Liver (tissue), 9 donors: ENCODE data around the gene GABPB1. TPM values are rescaled to one million over a fixed set of nuclear protein-coding genes. Genes with fewer than 3 reads are reported as not detected.
"Not testable (repeated sequence)": the region's sequence is repeated elsewhere in the genome, so short reads cannot be mapped to it uniquely, and the experiment has no call there.

Source experiments
- DNase-seq: peaks from one replicate; pipeline ENCODE4 v3.0.0-alpha.2; 2017; ENCODE audit warnings: low spot score
- H3K27ac ChIP-seq, 2 donors: one replicate each; pipeline ENCODE4 v1.7.0; 2013; ENCODE audit warnings: inconsistent platforms in 2 of 2, low read length in 2 of 2, control low read depth in 1 of 2, low read depth in 1 of 2, mild to moderate bottlenecking in 1 of 2
- H3K27me3 ChIP-seq, 4 donors: one replicate each; pipeline versions ENCODE4 v1.6.1 to v1.7.0; 2013; ENCODE audit warnings: low read length in 3 of 4, inconsistent platforms in 1 of 4, mild to moderate bottlenecking in 1 of 4, moderate library complexity in 1 of 4; ENCODE audit not compliant: control insufficient read depth in 4 of 4, insufficient read depth in 4 of 4
- H3K36me3 ChIP-seq, 4 donors: one replicate each; pipeline versions ENCODE4 v1.6.1 to v1.7.0; 2013; ENCODE audit warnings: low read length in 3 of 4, mild to moderate bottlenecking in 3 of 4, low read depth in 1 of 4, moderate library complexity in 1 of 4; ENCODE audit not compliant: control insufficient read depth in 4 of 4, insufficient read depth in 3 of 4
- H3K4me1 ChIP-seq, 4 donors: one replicate each; pipeline versions ENCODE4 v1.6.1 to v1.7.0; 2013; ENCODE audit warnings: low read length in 3 of 4, mild to moderate bottlenecking in 3 of 4, moderate library complexity in 1 of 4; ENCODE audit not compliant: control insufficient read depth in 4 of 4, insufficient read depth in 4 of 4
- H3K4me3 ChIP-seq, 3 donors: one replicate each; pipeline versions ENCODE4 v1.6.1 to v1.7.0; 2013; ENCODE audit warnings: low read length in 3 of 3, control low read depth in 1 of 3, low read depth in 1 of 3, mild to moderate bottlenecking in 1 of 3
- H3K9ac ChIP-seq, 2 donors: one replicate each; pipeline ENCODE4 v1.7.0; 2013; ENCODE audit warnings: low read length in 2 of 2, mild to moderate bottlenecking in 2 of 2, moderate library complexity in 2 of 2, control low read depth in 1 of 2, low read depth in 1 of 2
- H3K9me3 ChIP-seq, 4 donors: one replicate each; pipeline versions ENCODE4 v1.6.1 to v1.7.0; 2013; ENCODE audit warnings: low read length in 3 of 4; ENCODE audit not compliant: control insufficient read depth in 4 of 4
- EGR1 ChIP-seq, 2 donors: IDR thresholded peaks; 2 replicates each; pipeline ENCODE4 v1.6.1; 2016 to 2018; ENCODE audit warnings: antibody characterized with exemption in 2 of 2, low read depth in 2 of 2
- FOXA2 ChIP-seq: IDR thresholded peaks from 2 replicates; pipeline ENCODE4 v1.6.1; 2016; ENCODE audit warnings: antibody characterized with exemption
- HNF4A ChIP-seq, 2 donors: conservative IDR thresholded peaks; 2 replicates each; pipeline ENCODE4 v1.6.1; 2016; ENCODE audit warnings: antibody characterized with exemption in 2 of 2, mild to moderate bottlenecking in 2 of 2
- HNF4G ChIP-seq: IDR thresholded peaks from 2 replicates; pipeline ENCODE4 v1.6.1; 2016; ENCODE audit warnings: antibody characterized with exemption
- JUND ChIP-seq, 2 donors: IDR thresholded peaks; 2 replicates each; pipeline ENCODE4 v1.6.1; 2016; ENCODE audit warnings: antibody characterized with exemption in 2 of 2
- NR2F2 ChIP-seq: IDR thresholded peaks from 2 replicates; pipeline ENCODE4 v1.6.1; 2016; ENCODE audit warnings: antibody characterized with exemption
- RAD21 ChIP-seq, 2 donors: IDR thresholded peaks; 2 replicates each; pipeline ENCODE4 v1.6.1; 2016; ENCODE audit warnings: antibody characterized with exemption in 2 of 2, mild to moderate bottlenecking in 2 of 2
- RXRA ChIP-seq, 2 donors: IDR thresholded peaks; 2 replicates each; pipeline ENCODE4 v1.6.1; 2017 to 2018; ENCODE audit warnings: antibody characterized with exemption in 2 of 2, mild to moderate bottlenecking in 1 of 2
- SP1 ChIP-seq: IDR thresholded peaks from 2 replicates; pipeline ENCODE4 v1.6.1; 2018; ENCODE audit warnings: antibody characterized with exemption, mild to moderate bottlenecking
- TAF1 ChIP-seq: conservative IDR thresholded peaks from 2 replicates; pipeline ENCODE4 v1.6.1; 2016; ENCODE audit warnings: antibody characterized with exemption, mild to moderate bottlenecking
- YY1 ChIP-seq: IDR thresholded peaks from 2 replicates; pipeline ENCODE4 v1.6.1; 2016; ENCODE audit warnings: antibody characterized with exemption, mild to moderate bottlenecking
- WGBS: extraction: QIAGEN DNeasy Blood & Tissue Kit; methylation state at CpG from one replicate; pipeline ENCODE4 v1.1.7; 2013; 5-methylcytosine and 5-hydroxymethylcytosine counted together
- polyA plus RNA-seq, 2 donors: library from polyadenylated mRNA; stranded (reverse) in 1 of 2; unstranded in 1 of 2; fragments of 200-250 nt in 1 of 2; fragments of >200 nt in 1 of 2; fragmentation: Nextera tagmentation in 1 of 2; extraction: Ambion mirVana in 1 of 2; gene quantifications; one replicate each; pipeline versions ENCODE4 v1.2.1 to v1.2.3, GENCODE V29; 2013 to 2015
- total RNA-seq, 2 donors: library from RNA; depleted of rRNA; stranded (reverse); fragments of >200 nt; gene quantifications; one replicate each; pipeline ENCODE4 v1.2.3, GENCODE V29; 2014
- TF ChIP-seq, protein P1 (sequence below): IDR thresholded peaks from 2 replicates; pipeline ENCODE4 v1.6.1; 2016; ENCODE audit warnings: antibody characterized with exemption, mild to moderate bottlenecking
- TF ChIP-seq, protein P2 (sequence below): IDR thresholded peaks from 2 replicates; pipeline ENCODE4 v1.6.1; 2016; ENCODE audit warnings: antibody characterized with exemption
- TF ChIP-seq, protein P3 (sequence below): fragments of 150-350 bp; IDR thresholded peaks from 2 replicates; pipeline ENCODE4 v1.5.1; 2017; ENCODE audit warnings: improper control_type of control experiment, low read depth, low read length; ENCODE audit not compliant: missing input control
- donor health status: healthy.
- donor health status: healthy.
- donor health status: healthy.
- donor health status: healthy.
- donor health status: healthy.

The GABPB1 gene
- total and polyA plus RNA-seq, 4 donors = 4.4 to 23.6 (median 9.8) TPM

DNA sequence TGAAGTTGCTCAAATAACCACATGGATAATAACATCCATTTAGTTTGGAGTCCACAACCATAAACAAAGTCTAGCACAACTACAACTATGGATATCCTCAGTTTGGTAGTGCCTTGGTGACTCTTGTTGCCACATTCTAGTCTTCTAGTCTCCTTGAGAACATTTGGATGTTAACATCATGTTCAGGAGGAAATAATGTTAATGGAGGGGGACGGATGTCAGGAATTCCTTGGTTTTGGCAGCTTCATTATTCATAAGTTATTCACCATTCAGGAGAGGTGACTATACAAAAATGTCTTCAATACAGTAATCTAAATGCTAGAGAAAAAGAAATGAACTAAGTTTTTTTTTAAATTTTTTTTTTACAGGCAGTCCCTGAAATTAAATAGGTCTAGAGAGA, 26.4 kb upstream of the GABPB1 start:
- no peaks in the 10 kb centered on the region for H3K27me3 ChIP-seq
- 79% methylated on average over 1 of the region's 1 CpG for WGBS

DNA sequence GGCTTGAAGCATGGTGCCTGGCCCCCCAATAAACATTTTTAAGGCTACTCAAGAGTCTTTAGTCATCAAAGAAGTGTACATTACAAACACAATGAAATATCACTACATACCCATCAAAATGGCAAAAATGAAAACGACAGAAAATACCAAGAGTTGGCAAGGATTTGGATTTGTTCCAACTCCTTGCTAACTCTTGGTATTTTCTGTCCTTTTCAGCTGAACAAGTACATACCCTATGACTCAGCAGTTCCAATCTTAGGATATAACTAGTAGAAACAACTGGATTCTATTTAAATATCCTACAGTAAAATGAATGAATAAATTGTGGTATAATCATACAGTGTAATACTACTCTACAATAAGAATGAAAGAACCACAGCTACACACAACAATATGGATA, 25.1 kb upstream of the GABPB1 start:
- TF ChIP-seq RXRA (IDR thresholded peaks at IDR 0.05) (no peak), HNF4A (conservative IDR thresholded peaks at IDR 0.05) (no peak), SP1 (no peak), EGR1 (IDR thresholded peaks at IDR 0.05; ENCODE audit: low read depth in 2 of 2) (no peak), HNF4G (no peak), TAF1 (no peak)
- TF ChIP-seq, protein P1, sequence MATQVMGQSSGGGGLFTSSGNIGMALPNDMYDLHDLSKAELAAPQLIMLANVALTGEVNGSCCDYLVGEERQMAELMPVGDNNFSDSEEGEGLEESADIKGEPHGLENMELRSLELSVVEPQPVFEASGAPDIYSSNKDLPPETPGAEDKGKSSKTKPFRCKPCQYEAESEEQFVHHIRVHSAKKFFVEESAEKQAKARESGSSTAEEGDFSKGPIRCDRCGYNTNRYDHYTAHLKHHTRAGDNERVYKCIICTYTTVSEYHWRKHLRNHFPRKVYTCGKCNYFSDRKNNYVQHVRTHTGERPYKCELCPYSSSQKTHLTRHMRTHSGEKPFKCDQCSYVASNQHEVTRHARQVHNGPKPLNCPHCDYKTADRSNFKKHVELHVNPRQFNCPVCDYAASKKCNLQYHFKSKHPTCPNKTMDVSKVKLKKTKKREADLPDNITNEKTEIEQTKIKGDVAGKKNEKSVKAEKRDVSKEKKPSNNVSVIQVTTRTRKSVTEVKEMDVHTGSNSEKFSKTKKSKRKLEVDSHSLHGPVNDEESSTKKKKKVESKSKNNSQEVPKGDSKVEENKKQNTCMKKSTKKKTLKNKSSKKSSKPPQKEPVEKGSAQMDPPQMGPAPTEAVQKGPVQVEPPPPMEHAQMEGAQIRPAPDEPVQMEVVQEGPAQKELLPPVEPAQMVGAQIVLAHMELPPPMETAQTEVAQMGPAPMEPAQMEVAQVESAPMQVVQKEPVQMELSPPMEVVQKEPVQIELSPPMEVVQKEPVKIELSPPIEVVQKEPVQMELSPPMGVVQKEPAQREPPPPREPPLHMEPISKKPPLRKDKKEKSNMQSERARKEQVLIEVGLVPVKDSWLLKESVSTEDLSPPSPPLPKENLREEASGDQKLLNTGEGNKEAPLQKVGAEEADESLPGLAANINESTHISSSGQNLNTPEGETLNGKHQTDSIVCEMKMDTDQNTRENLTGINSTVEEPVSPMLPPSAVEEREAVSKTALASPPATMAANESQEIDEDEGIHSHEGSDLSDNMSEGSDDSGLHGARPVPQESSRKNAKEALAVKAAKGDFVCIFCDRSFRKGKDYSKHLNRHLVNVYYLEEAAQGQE = no peak

More for the DNA sequence above, 26.4 kb upstream of the GABPB1 start:
- no peak overlapping the region for H3K27ac ChIP-seq
- H3K9me3 ChIP-seq = no peaks in the 10 kb centered on the region
- TF ChIP-seq HNF4A (conservative IDR thresholded peaks at IDR 0.05) = no peak
- H3K9ac ChIP-seq = no peak overlapping the region
- H3K36me3 ChIP-seq = no peaks in the 10 kb centered on the region
- no peak for DNase-seq
- no peaks in the 10 kb centered on the region for H3K4me1 ChIP-seq
- H3K4me3 ChIP-seq = no peak overlapping the region

DNA sequence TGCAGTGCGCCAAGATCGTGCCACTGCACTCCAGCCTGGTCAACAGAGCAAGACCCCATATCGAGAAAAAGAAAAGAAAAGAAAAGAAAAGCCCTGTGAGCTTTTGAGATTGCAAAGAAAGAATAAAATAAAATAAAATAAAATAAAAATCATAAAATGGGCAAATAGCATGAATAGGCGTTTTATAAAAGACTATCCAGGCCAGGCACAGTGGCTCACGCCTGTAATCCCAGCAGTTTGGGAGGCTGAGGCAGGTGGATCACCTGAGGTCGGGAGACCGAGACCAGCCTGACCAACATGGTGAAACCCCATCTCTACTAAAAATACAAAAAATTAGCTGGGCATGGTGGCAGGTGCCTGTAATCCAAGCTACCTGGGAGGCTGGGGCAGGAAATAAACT, 24.4 kb upstream of the GABPB1 start:
- not testable (repeated sequence) for H3K9me3 ChIP-seq, DNase-seq, H3K9ac ChIP-seq, H3K27ac ChIP-seq, H3K4me3 ChIP-seq, H3K4me1 ChIP-seq, H3K27me3 ChIP-seq, H3K36me3 ChIP-seq
- WGBS = 96% methylated on average over 7 of the region's 7 CpGs

More for the DNA sequence above, 25.1 kb upstream of the GABPB1 start:
- DNase-seq = no peak
- 50% methylated on average over 1 of the region's 1 CpG for WGBS
- no peaks in the 10 kb centered on the region for H3K27me3 ChIP-seq
- H3K9me3 ChIP-seq = no peaks in the 10 kb centered on the region
- no peak overlapping the region for H3K9ac ChIP-seq
- no peaks in the 10 kb centered on the region for H3K36me3 ChIP-seq
- H3K4me1 ChIP-seq = no peaks in the 10 kb centered on the region
- H3K27ac ChIP-seq = no peak overlapping the region
- no peak overlapping the region for H3K4me3 ChIP-seq

DNA sequence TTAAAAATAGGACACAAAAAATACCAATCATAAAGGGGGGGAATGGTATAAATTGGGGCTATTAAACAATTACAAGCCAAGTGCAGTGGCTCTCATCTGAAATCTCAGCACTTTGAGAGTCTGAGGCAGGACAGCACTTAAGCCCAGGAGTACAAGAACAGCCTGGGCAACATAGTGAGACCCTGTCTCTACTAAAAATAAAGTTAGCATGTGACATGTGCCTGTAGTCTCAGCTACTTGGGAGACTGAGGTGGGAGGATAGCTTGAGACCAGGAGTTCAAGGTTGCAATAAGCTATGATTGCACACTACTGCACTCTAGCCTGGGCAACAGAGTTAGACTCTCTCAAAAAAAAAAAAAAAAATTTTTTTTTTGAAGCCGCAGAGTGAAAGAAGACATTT, 23.8 kb upstream of the GABPB1 start:
- no peak for TF ChIP-seq SP1
- no peak for TF ChIP-seq RXRA (IDR thresholded peaks at IDR 0.05)
- TF ChIP-seq, protein P1 = no peak
- TF ChIP-seq, protein P2, sequence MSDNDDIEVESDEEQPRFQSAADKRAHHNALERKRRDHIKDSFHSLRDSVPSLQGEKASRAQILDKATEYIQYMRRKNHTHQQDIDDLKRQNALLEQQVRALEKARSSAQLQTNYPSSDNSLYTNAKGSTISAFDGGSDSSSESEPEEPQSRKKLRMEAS = no peak
- TF ChIP-seq YY1 = no peak
- TF ChIP-seq, protein P3, sequence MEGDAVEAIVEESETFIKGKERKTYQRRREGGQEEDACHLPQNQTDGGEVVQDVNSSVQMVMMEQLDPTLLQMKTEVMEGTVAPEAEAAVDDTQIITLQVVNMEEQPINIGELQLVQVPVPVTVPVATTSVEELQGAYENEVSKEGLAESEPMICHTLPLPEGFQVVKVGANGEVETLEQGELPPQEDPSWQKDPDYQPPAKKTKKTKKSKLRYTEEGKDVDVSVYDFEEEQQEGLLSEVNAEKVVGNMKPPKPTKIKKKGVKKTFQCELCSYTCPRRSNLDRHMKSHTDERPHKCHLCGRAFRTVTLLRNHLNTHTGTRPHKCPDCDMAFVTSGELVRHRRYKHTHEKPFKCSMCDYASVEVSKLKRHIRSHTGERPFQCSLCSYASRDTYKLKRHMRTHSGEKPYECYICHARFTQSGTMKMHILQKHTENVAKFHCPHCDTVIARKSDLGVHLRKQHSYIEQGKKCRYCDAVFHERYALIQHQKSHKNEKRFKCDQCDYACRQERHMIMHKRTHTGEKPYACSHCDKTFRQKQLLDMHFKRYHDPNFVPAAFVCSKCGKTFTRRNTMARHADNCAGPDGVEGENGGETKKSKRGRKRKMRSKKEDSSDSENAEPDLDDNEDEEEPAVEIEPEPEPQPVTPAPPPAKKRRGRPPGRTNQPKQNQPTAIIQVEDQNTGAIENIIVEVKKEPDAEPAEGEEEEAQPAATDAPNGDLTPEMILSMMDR = no peak
- no peak for TF ChIP-seq JUND (IDR thresholded peaks at IDR 0.05)
- TF ChIP-seq FOXA2 = no peak
- TF ChIP-seq RAD21 (IDR thresholded peaks at IDR 0.05) = no peak
- no peak for TF ChIP-seq NR2F2
- TF ChIP-seq HNF4G = no peak
- TF ChIP-seq HNF4A (conservative IDR thresholded peaks at IDR 0.05) = no peak
- H3K9me3 ChIP-seq = no peaks in the 10 kb centered on the region
- H3K9ac ChIP-seq = no peak overlapping the region
- DNase-seq = no peak
- H3K4me3 ChIP-seq = no peak overlapping the region
- no peaks in the 10 kb centered on the region for H3K4me1 ChIP-seq
- H3K27ac ChIP-seq = no peak overlapping the region
- no peaks in the 10 kb centered on the region for H3K27me3 ChIP-seq
- WGBS = 94% methylated on average over 1 of the region's 1 CpG
- no peaks in the 10 kb centered on the region for H3K36me3 ChIP-seq
